ENCODE data around the gene FRY. TPM values are rescaled to one million over a fixed set of nuclear protein-coding genes. Genes with fewer than 3 reads are reported as not detected.

FRY gene
- total and polyA plus RNA-seq, 9 of the 15 experiments (the other 6 are each of a cell fraction or from before 2014, with no cell fraction given): 0.03 to 0.31 (median 0.11) TPM; not detected in 3

- Histone ChIP-seq H3K9me1 (ENCODE audit: control insufficient read depth, insufficient read depth, low read length) (no peaks in the 10 kb centered on the region), H4K20me1 (replicated peaks; ENCODE audit: control insufficient read depth, insufficient read depth, low read length) (no peaks in the 10 kb centered on the region), H3K27me3 (ENCODE audit: control insufficient read depth in 2 of 2, insufficient read depth in 2 of 2, low read length in 2 of 2) (no peaks in the 10 kb centered on the region), H3K27ac (ENCODE audit: extremely low read depth, low read depth, low read length) (no peak overlapping the region), H3K79me2 (ENCODE audit: control insufficient read depth, insufficient read depth, low read length) (no peaks in the 10 kb centered on the region), H3K9ac (ENCODE audit: insufficient read depth in 1 of 2, low read depth in 2 of 2, low read length in 2 of 2) (no peak overlapping the region), H3K4me3 (no peak overlapping the region), H3K4me1 (replicated peaks in 1 of 2; ENCODE audit: control insufficient read depth in 2 of 2, insufficient read depth in 2 of 2, low read length in 2 of 2) (no peaks in the 10 kb centered on the region), H3K36me3 (ENCODE audit: control insufficient read depth, insufficient read depth, low read length) (no peaks in the 10 kb centered on the region), H3K9me3 (replicated peaks; ENCODE audit: control insufficient read depth, insufficient read depth, low read depth, low read length) (no peaks in the 10 kb centered on the region), H3K4me2 (ENCODE audit: insufficient read depth, low read length) (no peak overlapping the region), H2AFZ (ENCODE audit: low read depth, low read length) (no peak overlapping the region)
- no peak for TF ChIP-seq U2AF2 (optimal IDR thresholded peaks at IDR 0.05; ENCODE audit: low read depth, low read length)
- no peak for TF ChIP-seq HMGN3 (IDR thresholded peaks at IDR 0.05; ENCODE audit: borderline replicate concordance, extremely low read depth, insufficient read length, low read depth, low read length)
- peak; percentile 72 for TF ChIP-seq RBM25 (IDR thresholded peaks at IDR 0.05; ENCODE audit: low read depth, low read length, severe bottlenecking)
- in situ Hi-C loops (cut with MboI): no loop called here
- no TSS peak for BruUV-seq (replicated peaks)
- POLR2A ChIA-PET: no interaction called here
- no peak for ATAC-seq
- FAIRE-seq: no peak
- 0% methylated on average over 1 of the region's 1 CpG for WGBS (ENCODE audit: insufficient coverage, low coverage, missing lambda C conversion rate)
- CTCF ChIA-PET (ENCODE audit: low intra/inter-chr PET ratio): no interaction called here
- no peak for DNase-seq (ENCODE audit: extremely low read depth in 1 of 4, low spot score in 3 of 4)
- intact Hi-C loops (cut with micrococcal nuclease): no loop called here
These were observed 110.5 kb downstream of the FRY start for GRCh38 chr13:32142115-32142514.

- no peaks in the 10 kb centered on the region for H3K4me1 ChIP-seq (replicated peaks in 1 of 2; ENCODE audit: control insufficient read depth in 2 of 2, insufficient read depth in 2 of 2, low read length in 2 of 2)
- H3K27ac ChIP-seq (ENCODE audit: extremely low read depth, low read depth, low read length): no peak overlapping the region
- H3K79me2 ChIP-seq (ENCODE audit: control insufficient read depth, insufficient read depth, low read length): no peaks in the 10 kb centered on the region
- no peak overlapping the region for H3K4me2 ChIP-seq (ENCODE audit: insufficient read depth, low read length)
- no peaks in the 10 kb centered on the region for H3K9me1 ChIP-seq (ENCODE audit: control insufficient read depth, insufficient read depth, low read length)
- no peak for ATAC-seq
- ChIA-PET CTCF (ENCODE audit: low intra/inter-chr PET ratio) (no interaction called here), POLR2A (no interaction called here)
- H3K27me3 ChIP-seq (ENCODE audit: control insufficient read depth in 2 of 2, insufficient read depth in 2 of 2, low read length in 2 of 2): no peaks in the 10 kb centered on the region
- BruUV-seq (replicated peaks): no TSS peak
- FAIRE-seq: no peak
- no peaks in the 10 kb centered on the region for H3K36me3 ChIP-seq (ENCODE audit: control insufficient read depth, insufficient read depth, low read length)
- H3K9me3 ChIP-seq (replicated peaks; ENCODE audit: control insufficient read depth, insufficient read depth, low read depth, low read length): no peaks in the 10 kb centered on the region
- no peak overlapping the region for H2AFZ ChIP-seq (ENCODE audit: low read depth, low read length)
- H3K4me3 ChIP-seq: no peak overlapping the region
- no peak for DNase-seq (ENCODE audit: extremely low read depth in 1 of 4, low spot score in 3 of 4)
- in situ Hi-C loops (cut with MboI) (no loop called here), intact Hi-C loops (cut with micrococcal nuclease) (no loop called here)
- H4K20me1 ChIP-seq (replicated peaks; ENCODE audit: control insufficient read depth, insufficient read depth, low read length): no peaks in the 10 kb centered on the region
- no peak overlapping the region for H3K9ac ChIP-seq (ENCODE audit: insufficient read depth in 1 of 2, low read depth in 2 of 2, low read length in 2 of 2)
- TF ChIP-seq ZNF232 (CRISPR knock-in tag; IDR thresholded peaks at IDR 0.05) (no peak), ZFPM2 (CRISPR knock-in tag; IDR thresholded peaks at IDR 0.05) (no peak), COPS2 (conservative IDR thresholded peaks at IDR 0.05) (no peak), KDM4B (IDR thresholded peaks at IDR 0.05; ENCODE audit: borderline replicate concordance in 2 of 2, low read depth in 1 of 2) (no peak), SRSF3 (IDR thresholded peaks at IDR 0.05; ENCODE audit: insufficient read depth, low read length) (no peak), RHOXF2B (CRISPR knock-in tag; conservative IDR thresholded peaks at IDR 0.05) (no peak), NCOA6 (IDR thresholded peaks at IDR 0.05) (no peak), ZKSCAN1 (IDR thresholded peaks at IDR 0.05; ENCODE audit: low read depth, low read length) (no peak), HIVEP1 (CRISPR knock-in tag; IDR thresholded peaks at IDR 0.05) (no peak), FOXO4 (CRISPR knock-in tag; IDR thresholded peaks at IDR 0.05) (no peak)
These were observed 111.4 kb downstream of the FRY start for GRCh38 chr13:32142956-32143375.

Data from K562 (cell line).